ENCODE measurements around the gene TIPARP. TPM values are rescaled to one million over a fixed set of nuclear protein-coding genes. Genes with fewer than 3 reads are reported as not detected.

TIPARP gene
- 10 to 100 TPM; 21.7 to 32.6 (median 22.6) TPM for polyA plus RNA-seq

DNA sequence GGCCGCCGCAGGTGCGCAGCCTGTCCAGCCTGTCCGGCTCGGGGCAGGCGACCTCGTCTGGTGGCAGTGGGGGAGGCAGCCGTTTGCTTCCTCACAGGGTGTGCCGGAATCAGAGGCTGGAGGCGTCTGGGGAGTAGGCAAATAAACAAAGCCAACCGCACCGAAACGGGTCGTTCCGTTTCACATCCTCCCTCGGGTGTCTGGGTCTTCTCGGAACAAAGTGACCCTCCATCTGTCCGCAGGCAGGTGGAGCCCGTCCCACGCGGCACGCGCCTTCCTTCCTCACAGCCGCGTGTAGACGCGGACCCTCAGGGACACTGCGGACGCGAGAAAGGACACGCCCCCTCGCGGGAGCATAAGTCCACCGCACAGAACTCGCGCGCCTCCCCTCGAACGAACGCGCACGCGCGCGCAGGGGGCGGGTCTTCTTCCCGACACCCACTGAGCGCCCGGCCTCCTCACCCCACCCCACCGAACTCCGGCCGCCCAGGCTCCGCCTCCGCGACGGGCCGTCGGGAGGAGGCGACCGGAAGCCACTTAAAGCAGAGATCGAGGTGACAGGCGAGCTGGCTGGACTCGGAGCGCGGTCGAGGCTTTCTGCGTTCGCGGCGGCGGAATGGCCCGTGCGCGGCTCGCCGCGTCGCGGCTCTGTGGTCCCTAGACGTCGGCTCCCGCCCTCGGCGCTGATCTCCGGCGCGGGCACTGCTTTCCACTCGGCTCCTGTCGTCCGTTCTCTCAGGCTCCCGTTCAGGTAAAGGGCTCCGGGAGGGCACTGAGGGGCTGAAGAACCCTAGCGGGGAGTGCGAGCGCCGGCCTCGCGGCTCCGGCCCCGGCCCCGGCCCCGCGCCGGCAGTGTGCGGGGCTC, at the start of gene TIPARP:
Gene TIPARP, plus strand, starts transcription at position 545 of the 865 bp plus-strand sequence. CDS start 3,108 bp downstream, outside the sequence.
- H3K27me3 Mint-ChIP-seq (ENCODE audit: low read depth in 3 of 3): peaks cover 17 to 34% (median 26%) of the 10 kb centered on the region in 3 donors
- peaks cover 0 to 2% (median 0%) of the 10 kb centered on the region in 6 donors for H3K9me3 Mint-ChIP-seq
- H3K4me3 Mint-ChIP-seq: peak within 1 kb of the TSS; percentile 87 to 98 (median 90)
- H3K4me1 Mint-ChIP-seq: peaks cover 48 to 50% of the 10 kb centered on the region in 2 donors
- peaks cover 12 to 16% (median 12%) of the 10 kb centered on the region in 3 donors for H3K36me3 Mint-ChIP-seq
- peak within 1 kb of the TSS; percentile 96 to 99 (median 98) for H3K27ac Mint-ChIP-seq
- DNase-seq: peak; percentile 100

DNA sequence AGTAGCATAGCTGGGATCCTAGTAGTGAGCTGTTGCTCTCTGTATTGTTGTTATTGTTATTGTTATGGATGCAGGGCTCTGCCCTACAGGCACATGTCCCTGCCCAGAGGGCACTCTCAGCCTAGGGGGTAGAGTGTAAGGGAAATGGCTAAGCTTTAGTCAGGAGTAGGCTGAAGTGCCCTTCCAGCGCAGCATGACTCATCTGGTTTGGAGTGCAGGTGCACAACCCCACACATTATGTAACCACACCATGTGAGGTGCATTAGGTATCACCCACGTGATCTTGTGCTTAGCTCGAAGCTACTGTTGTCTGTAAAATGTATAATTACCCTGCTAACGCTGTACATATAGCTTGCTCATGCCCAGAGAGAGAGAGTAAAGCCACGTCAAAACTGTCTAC, 48.3 kb upstream of the TIPARP start:
- H3K4me3 Mint-ChIP-seq: no peak overlapping the region
- H3K4me1 Mint-ChIP-seq: no peaks in the 10 kb centered on the region
- H3K9me3 Mint-ChIP-seq: no peaks in the 10 kb centered on the region
- no peak for DNase-seq
- H3K27ac Mint-ChIP-seq: no peak overlapping the region
- H3K36me3 Mint-ChIP-seq: no peaks in the 10 kb centered on the region
- peaks cover 0 to 2% (median 0%) of the 10 kb centered on the region in 3 donors for H3K27me3 Mint-ChIP-seq (ENCODE audit: low read depth in 3 of 3)

DNA sequence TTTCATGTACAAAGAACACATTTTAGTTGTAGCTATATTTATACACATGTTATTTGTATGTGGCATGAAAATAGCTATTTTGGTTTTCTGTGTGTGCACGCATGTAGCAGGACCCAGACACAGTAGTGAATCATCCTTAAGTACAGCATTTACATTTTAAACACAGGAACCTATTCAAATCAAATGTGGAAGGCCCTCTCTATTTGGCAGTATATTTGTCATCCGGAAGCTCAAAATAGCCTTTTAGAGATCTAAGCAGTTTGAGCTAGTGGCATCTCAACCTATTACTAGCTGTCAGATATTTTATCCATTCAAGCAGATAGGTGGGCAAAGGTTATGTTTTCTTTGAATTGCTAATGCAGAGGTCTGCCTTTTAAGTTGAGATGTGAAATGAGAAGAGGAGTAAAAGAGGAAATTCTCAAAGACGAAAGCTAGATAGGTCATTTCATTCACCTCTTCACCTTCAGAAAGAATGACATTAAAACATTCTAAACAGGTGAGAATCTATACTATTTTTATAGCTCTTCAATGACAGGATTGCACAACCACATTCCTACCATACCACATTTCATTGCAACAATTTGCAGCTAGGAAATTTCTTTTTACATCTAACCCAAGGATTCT, 46.3 kb upstream of the TIPARP start:
- no peak for DNase-seq
- H3K4me3 Mint-ChIP-seq: no peak overlapping the region
- H3K9me3 Mint-ChIP-seq: no peaks in the 10 kb centered on the region
- no peaks in the 10 kb centered on the region for H3K36me3 Mint-ChIP-seq
- no peaks in the 10 kb centered on the region for H3K4me1 Mint-ChIP-seq
- no peak overlapping the region for H3K27ac Mint-ChIP-seq
- H3K27me3 Mint-ChIP-seq (ENCODE audit: low read depth in 3 of 3): no peaks in the 10 kb centered on the region

DNA sequence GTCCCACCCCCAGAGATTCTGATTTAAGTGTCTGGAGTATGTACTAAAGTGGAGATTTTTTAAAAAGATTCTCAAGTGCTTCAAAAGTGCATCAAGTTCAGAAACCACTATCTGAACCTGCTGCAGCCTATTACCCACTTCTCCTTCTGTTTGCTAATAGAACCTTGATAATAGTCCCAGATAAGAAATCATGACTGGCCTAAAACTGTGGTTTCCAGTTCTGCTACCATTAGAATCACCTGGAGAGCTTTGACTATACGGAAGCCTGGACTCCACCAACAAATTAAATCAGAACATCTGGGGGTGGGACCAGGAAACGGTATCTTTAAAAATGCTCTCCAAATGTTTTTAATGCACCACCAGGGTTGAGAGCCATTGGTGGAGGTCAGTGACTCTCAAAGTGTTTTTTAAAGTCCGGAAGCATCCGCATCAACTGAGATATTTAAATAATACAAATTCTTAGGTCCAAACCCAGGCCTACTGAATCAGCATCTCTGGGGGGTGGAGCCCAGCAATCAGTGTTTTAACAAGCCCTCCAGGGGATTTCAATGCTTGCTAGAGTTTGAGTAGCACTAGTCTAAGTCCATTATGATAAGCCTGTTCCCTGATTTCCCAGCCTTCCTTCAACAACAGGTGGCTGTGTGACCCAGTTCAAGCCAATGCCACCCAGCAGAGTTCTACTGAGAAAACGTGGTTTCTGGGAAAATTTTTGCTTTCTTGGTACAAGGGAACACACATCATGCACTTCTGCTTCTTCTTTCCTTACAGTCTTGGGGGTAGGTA, 45.4 kb upstream of the TIPARP start:
- H3K27me3 Mint-ChIP-seq (ENCODE audit: low read depth in 3 of 3): no peaks in the 10 kb centered on the region
- no peaks in the 10 kb centered on the region for H3K4me1 Mint-ChIP-seq
- H3K36me3 Mint-ChIP-seq: no peaks in the 10 kb centered on the region
- no peak for DNase-seq
- H3K4me3 Mint-ChIP-seq: no peak overlapping the region
- H3K27ac Mint-ChIP-seq: no peak overlapping the region
- H3K9me3 Mint-ChIP-seq: no peaks in the 10 kb centered on the region

DNA sequence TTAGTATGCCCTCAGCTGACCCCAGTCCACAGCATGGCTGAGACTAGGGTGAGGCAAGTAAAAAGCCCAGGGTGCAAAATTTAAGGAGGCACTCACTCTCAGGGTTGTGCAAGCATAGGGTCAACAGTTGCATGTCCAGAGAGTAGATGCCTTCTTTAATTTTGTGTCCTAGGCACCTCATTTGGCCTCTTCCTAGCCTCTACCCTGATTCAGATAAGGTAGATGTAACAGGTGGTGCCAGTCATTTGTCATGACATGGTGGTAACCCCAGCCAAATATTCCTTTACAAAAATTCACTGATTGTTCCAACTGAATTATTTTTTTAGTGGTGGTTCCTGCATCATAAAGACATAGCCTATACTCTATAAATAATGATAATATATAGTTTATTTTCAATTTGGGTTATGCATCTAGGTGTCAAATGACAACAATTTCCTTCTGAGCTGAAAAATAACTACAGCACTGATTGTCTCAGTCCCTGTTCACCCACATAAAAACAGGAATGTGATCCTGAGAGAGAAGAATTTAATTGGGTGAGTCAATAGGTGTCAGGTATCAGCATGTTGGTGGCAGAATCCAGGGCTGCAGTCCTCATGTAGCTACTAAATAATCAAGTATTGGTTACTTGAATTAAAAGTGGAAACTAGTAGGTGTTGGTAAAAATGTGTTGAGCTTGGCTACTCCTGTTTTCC, 44.2 kb upstream of the TIPARP start:
- no peak overlapping the region for H3K4me3 Mint-ChIP-seq
- H3K9me3 Mint-ChIP-seq: no peaks in the 10 kb centered on the region
- no peaks in the 10 kb centered on the region for H3K36me3 Mint-ChIP-seq
- no peaks in the 10 kb centered on the region for H3K27me3 Mint-ChIP-seq (ENCODE audit: low read depth in 3 of 3)
- H3K4me1 Mint-ChIP-seq: no peaks in the 10 kb centered on the region
- no peak for DNase-seq
- H3K27ac Mint-ChIP-seq: no peak overlapping the region

DNA sequence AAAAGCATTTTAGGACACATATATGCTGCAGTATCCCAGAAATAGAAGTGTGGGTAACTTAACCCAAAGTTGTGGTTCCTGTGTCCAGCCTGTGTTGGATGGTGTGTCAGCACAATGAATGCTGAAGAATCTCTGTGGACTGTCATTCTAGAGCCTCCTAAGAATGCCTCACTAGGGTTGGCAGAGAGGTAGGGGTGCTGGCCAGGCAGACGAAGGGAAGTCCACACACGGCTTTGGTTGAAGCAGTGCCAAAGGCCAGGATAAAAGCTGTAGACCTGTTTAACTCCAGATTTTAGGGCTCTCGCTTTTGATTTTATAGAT, 43.7 kb upstream of the TIPARP start:
- Mint-ChIP-seq H3K4me1 (no peaks in the 10 kb centered on the region), H3K9me3 (no peaks in the 10 kb centered on the region), H3K36me3 (no peaks in the 10 kb centered on the region), H3K4me3 (no peak overlapping the region), H3K27me3 (ENCODE audit: low read depth in 3 of 3) (no peaks in the 10 kb centered on the region), H3K27ac (no peak overlapping the region)
- no peak for DNase-seq

- Mint-ChIP-seq H3K4me1 (no peaks in the 10 kb centered on the region), H3K27ac (no peak overlapping the region), H3K9me3 (no peaks in the 10 kb centered on the region), H3K4me3 (no peak overlapping the region), H3K27me3 (ENCODE audit: low read depth in 3 of 3) (no peaks in the 10 kb centered on the region), H3K36me3 (no peaks in the 10 kb centered on the region)
- DNase-seq: no peak
These were observed 43.1 kb upstream of the TIPARP start for GRCh38 chr3:156631323-156631722.

GRCh38 chr3:156632601-156633000, 41.8 kb upstream of the TIPARP start:
- no peak for DNase-seq
- Mint-ChIP-seq H3K27me3 (ENCODE audit: low read depth in 3 of 3) (peaks cover 0 to 2% (median 0%) of the 10 kb centered on the region in 3 donors), H3K4me3 (no peak overlapping the region), H3K9me3 (no peaks in the 10 kb centered on the region), H3K27ac (no peak overlapping the region), H3K36me3 (no peaks in the 10 kb centered on the region), H3K4me1 (no peaks in the 10 kb centered on the region)

DNA sequence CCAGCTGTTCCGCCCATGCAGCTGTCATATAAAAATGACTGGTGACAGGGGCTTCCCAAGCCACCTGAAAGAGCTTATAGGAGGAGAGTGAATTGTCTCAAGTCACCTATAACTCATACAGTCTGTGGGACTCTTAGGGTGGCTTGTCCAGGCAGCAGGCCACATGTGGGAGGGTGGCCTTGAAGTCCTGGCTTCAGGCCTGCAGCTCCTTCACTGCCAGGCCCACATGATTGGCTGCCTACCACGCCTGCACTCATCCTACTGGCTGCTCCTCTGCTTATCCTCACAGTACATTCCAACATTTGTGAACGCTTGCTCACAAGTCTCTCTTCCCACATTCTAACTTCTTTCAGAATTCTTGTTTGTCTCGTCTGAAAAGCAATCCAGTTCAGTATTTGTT, 41.1 kb upstream of the TIPARP start:
- H3K36me3 Mint-ChIP-seq: no peaks in the 10 kb centered on the region
- no peak overlapping the region for H3K4me3 Mint-ChIP-seq
- DNase-seq: no peak
- peaks cover 0 to 2% (median 0%) of the 10 kb centered on the region in 3 donors for H3K27me3 Mint-ChIP-seq (ENCODE audit: low read depth in 3 of 3)
- H3K27ac Mint-ChIP-seq: no peak overlapping the region
- H3K4me1 Mint-ChIP-seq: no peaks in the 10 kb centered on the region
- H3K9me3 Mint-ChIP-seq: no peaks in the 10 kb centered on the region

- no peak overlapping the region for H3K27ac Mint-ChIP-seq
- no peaks in the 10 kb centered on the region for H3K36me3 Mint-ChIP-seq
- H3K9me3 Mint-ChIP-seq: no peaks in the 10 kb centered on the region
- H3K4me3 Mint-ChIP-seq: no peak overlapping the region
- H3K4me1 Mint-ChIP-seq: no peaks in the 10 kb centered on the region
- peaks cover 0 to 2% (median 0%) of the 10 kb centered on the region in 3 donors for H3K27me3 Mint-ChIP-seq (ENCODE audit: low read depth in 3 of 3)
- no peak for DNase-seq
These were observed 39.4 kb upstream of the TIPARP start for GRCh38 chr3:156635034-156635433.

DNA sequence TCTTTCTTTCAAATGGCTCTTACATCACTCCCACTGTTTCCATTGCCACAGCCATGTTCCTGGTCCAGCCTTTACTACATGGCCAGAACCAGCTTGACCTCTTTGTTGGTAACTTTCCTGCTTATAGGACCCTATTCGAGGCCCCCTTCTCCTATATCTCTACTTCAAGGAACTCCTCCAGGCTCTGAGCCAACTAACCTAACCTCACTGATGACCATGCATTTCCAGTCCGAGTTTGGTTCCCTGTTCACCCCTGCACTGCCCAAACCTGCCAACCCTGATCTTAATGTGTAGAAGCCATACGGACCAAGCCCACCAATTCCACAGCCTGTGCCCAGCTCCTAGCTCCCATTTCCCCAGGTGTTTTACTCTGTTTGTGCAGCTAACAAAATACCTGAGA, 38.4 kb upstream of the TIPARP start:
- Mint-ChIP-seq H3K27ac (no peak overlapping the region), H3K27me3 (ENCODE audit: low read depth in 3 of 3) (peaks cover 0 to 2% (median 0%) of the 10 kb centered on the region in 3 donors), H3K4me3 (no peak overlapping the region), H3K36me3 (no peaks in the 10 kb centered on the region), H3K4me1 (no peaks in the 10 kb centered on the region), H3K9me3 (no peaks in the 10 kb centered on the region)
- DNase-seq: no peak

GRCh38 chr3:156637480-156638022, 36.8 kb upstream of the TIPARP start:
- Mint-ChIP-seq H3K4me3 (no peak overlapping the region), H3K27me3 (ENCODE audit: low read depth in 3 of 3) (peaks cover 0 to 2% (median 0%) of the 10 kb centered on the region in 3 donors), H3K4me1 (peaks cover 2 to 3% of the 10 kb centered on the region in 2 donors), H3K36me3 (no peaks in the 10 kb centered on the region), H3K27ac (no peak overlapping the region), H3K9me3 (no peaks in the 10 kb centered on the region)
- no peak for DNase-seq

- Mint-ChIP-seq H3K36me3 (no peaks in the 10 kb centered on the region), H3K27me3 (ENCODE audit: low read depth in 3 of 3) (peaks cover 0 to 2% (median 0%) of the 10 kb centered on the region in 3 donors), H3K9me3 (no peaks in the 10 kb centered on the region), H3K27ac (no peak overlapping the region), H3K4me1 (peaks cover 9 to 10% of the 10 kb centered on the region in 2 donors), H3K4me3 (no peak overlapping the region)
- DNase-seq: no peak
These were observed 36.1 kb upstream of the TIPARP start for GRCh38 chr3:156638271-156638670.

Measured in immature natural killer cell (primary cell).